Neutrophil (primary cell): ENCODE data around the gene TPM4.
A peak's percentile ranks its signal among the peaks of the same experiment; 100 is the strongest.

Experiments
- H3K27ac ChIP-seq: fragments of 200-600 bp; sonication (generic); 2 replicates; pipeline ENCODE4 v1.5.1; 2016; ENCODE audit warnings: mild to moderate bottlenecking, moderate library complexity
- H3K27me3 ChIP-seq: fragments of 200-600 bp; sonication (generic); 2 replicates; pipeline ENCODE4 v1.6.0; 2016; ENCODE audit warnings: mild to moderate bottlenecking
- H3K36me3 ChIP-seq: fragments of 200-600 bp; sonication (generic); 2 replicates; pipeline ENCODE4 v1.5.1; 2017
- H3K4me1 ChIP-seq, 2 experiments: fragments of 200-600 bp in 1 of 2; sonication (generic) in 1 of 2; 1 replicate in 1 of 2; 2 replicates in 1 of 2; pipeline versions ENCODE4 v1.5.1 to v1.6.1; 2013 to 2016; ENCODE audit warnings: low read depth in 1 of 2, low read length in 1 of 2, mild to moderate bottlenecking in 1 of 2, moderate library complexity in 1 of 2; ENCODE audit not compliant: control insufficient read depth in 1 of 2, insufficient read depth in 1 of 2
- H3K4me3 ChIP-seq, 2 experiments: fragments of 200-600 bp in 1 of 2; sonication (generic) in 1 of 2; 1 replicate in 1 of 2; 2 replicates in 1 of 2; pipeline ENCODE4 v1.5.1; 2013 to 2016; ENCODE audit warnings: low read depth in 1 of 2, low read length in 1 of 2, mild to moderate bottlenecking in 1 of 2, moderate library complexity in 1 of 2
- H3K9me3 ChIP-seq: fragments of 200-600 bp; sonication (generic); 2 replicates; pipeline ENCODE4 v1.5.1; 2016
- TF ChIP-seq, protein P1 (sequence below): fragments of 200-600 bp; sonication (generic); IDR thresholded peaks from 2 replicates; pipeline ENCODE4 v1.5.1; 2016; ENCODE audit warnings: antibody characterized with exemption

Gene TPM4

GRCh38 chr19:16068696-16069259 is 7.5 kb upstream of the TPM4 start:
- peaks cover 14% of the 10 kb centered on the region in 2 experiments for H3K4me1 ChIP-seq
- no peaks in the 10 kb centered on the region for H3K36me3 ChIP-seq
- TF ChIP-seq, protein P1, sequence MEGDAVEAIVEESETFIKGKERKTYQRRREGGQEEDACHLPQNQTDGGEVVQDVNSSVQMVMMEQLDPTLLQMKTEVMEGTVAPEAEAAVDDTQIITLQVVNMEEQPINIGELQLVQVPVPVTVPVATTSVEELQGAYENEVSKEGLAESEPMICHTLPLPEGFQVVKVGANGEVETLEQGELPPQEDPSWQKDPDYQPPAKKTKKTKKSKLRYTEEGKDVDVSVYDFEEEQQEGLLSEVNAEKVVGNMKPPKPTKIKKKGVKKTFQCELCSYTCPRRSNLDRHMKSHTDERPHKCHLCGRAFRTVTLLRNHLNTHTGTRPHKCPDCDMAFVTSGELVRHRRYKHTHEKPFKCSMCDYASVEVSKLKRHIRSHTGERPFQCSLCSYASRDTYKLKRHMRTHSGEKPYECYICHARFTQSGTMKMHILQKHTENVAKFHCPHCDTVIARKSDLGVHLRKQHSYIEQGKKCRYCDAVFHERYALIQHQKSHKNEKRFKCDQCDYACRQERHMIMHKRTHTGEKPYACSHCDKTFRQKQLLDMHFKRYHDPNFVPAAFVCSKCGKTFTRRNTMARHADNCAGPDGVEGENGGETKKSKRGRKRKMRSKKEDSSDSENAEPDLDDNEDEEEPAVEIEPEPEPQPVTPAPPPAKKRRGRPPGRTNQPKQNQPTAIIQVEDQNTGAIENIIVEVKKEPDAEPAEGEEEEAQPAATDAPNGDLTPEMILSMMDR: no peak
- no peaks in the 10 kb centered on the region for H3K27me3 ChIP-seq
- H3K4me3 ChIP-seq: no peak overlapping the region
- no peaks in the 10 kb centered on the region for H3K9me3 ChIP-seq
- H3K27ac ChIP-seq: no peak overlapping the region

GRCh38 chr19:16069813-16070365 is 6.4 kb upstream of the TPM4 start:
- TF ChIP-seq, protein P1: no peak
- Histone ChIP-seq H3K4me3 (peak overlapping the region; percentile 16 to 37), H3K9me3 (no peaks in the 10 kb centered on the region), H3K27ac (peak overlapping the region; percentile 80), H3K4me1 (peaks cover 14% of the 10 kb centered on the region in 2 experiments), H3K27me3 (peaks cover 3% of the 10 kb centered on the region), H3K36me3 (no peaks in the 10 kb centered on the region)

- H3K36me3 ChIP-seq: no peaks in the 10 kb centered on the region
- H3K4me1 ChIP-seq: peaks cover 14% of the 10 kb centered on the region in 2 experiments
- H3K9me3 ChIP-seq: no peaks in the 10 kb centered on the region
- peak overlapping the region; percentile 16 to 37 for H3K4me3 ChIP-seq
- TF ChIP-seq, protein P1: peak; percentile 51
- H3K27me3 ChIP-seq: peaks cover 9% of the 10 kb centered on the region
- H3K27ac ChIP-seq: peak overlapping the region; percentile 80
These were observed 5.8 kb upstream of the TPM4 start for GRCh38 chr19:16070366-16070990.

- H3K9me3 ChIP-seq: no peaks in the 10 kb centered on the region
- TF ChIP-seq, protein P1: no peak
- H3K27ac ChIP-seq: peak overlapping the region; percentile 80
- peaks cover 18 to 21% of the 10 kb centered on the region in 2 experiments for H3K4me1 ChIP-seq
- H3K36me3 ChIP-seq: no peaks in the 10 kb centered on the region
- H3K27me3 ChIP-seq: peaks cover 15% of the 10 kb centered on the region
- no peak overlapping the region for H3K4me3 ChIP-seq
These were observed 5.1 kb upstream of the TPM4 start for GRCh38 chr19:16071072-16071691.

DNA sequence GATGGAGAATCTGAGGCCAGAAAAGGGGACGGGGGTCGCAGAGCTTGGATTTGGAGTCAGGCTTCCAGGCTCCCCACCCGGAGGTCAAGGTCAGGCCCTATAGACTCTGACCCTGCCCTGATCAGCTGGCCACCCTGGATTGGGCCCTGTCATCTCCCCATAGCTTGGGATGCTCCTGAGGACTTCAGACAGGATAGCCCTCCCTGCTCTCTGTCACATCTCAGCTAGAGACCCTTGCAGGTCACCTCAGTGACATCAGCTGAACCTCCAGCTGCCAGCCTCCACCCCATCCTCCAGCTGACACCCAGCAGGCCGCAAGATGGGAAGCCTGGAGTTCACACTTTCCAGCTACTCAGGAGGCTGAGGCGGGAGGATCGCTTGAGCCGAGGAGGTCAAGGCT is 2.8 kb upstream of the TPM4 start:
- H3K9me3 ChIP-seq: no peaks in the 10 kb centered on the region
- H3K36me3 ChIP-seq: no peaks in the 10 kb centered on the region
- peaks cover 15% of the 10 kb centered on the region for H3K27me3 ChIP-seq
- H3K4me1 ChIP-seq: peaks cover 31 to 34% of the 10 kb centered on the region in 2 experiments
- H3K4me3 ChIP-seq: no peak overlapping the region
- no peak overlapping the region for H3K27ac ChIP-seq
- TF ChIP-seq, protein P1: no peak
